DMS153 treated with DMSO at 0.1 percent for 48 hours (cell line): ENCODE data around the gene CNOT8.
"Not testable (repeated sequence)": the region's sequence is repeated elsewhere in the genome, so short reads cannot be mapped to it uniquely, and the experiment has no call there.

Experiments used
- DNase-seq: peaks from one replicate; lab custom pipeline; 2025; ENCODE audit not compliant: unreplicated experiment; lab: John Stamatoyannopoulos, UW

CNOT8 gene

GRCh38 chr5:154858297-154858971, at the start of gene CNOT8:
Gene CNOT8 (plus strand): TSS chr5:154858627. CDS start chr5:154863279, 4,652 bp downstream.
- DNase-seq, result peak; percentile 58

- DNase-seq, result no peak
Measured at GRCh38 chr5:154811239-154811638, 47.2 kb upstream of the CNOT8 start.

DNA sequence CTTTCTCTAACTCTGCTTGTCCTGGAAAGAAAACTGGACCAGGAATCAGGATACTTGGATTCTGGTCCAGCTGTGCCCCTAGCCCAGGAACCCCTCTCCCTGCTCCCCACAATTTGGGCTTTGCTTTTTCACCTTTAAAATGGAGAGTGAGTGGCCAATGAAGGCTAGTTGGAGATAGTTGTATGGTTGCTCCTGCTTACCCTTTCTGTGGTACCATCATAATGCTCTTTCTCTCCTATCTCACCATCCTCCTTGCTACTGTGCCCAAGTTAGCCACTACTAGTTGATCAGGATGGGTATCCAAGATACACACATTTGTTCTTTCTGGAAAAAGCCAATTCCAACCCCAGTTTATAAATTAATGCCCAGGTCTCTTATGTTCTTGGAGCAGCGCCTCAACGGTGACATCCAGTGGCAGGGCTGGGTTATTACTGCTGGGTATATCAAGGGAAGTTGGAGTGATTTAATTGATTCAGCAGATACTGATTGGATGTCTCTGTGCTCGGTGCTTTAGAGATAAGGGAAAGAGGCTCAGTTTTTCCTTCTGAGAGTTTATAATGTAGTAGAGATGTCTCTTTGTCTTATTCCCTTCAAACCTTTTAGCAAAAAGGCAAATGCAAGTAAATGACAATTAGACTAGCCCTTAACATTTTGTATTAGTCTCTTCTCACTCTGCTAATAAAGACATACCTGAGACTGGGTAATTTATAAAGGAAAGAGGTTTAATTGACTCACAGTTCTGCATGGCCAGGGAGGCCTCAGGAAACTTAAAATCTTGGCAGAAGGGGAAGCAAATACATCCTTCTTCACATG, 46.6 kb upstream of the CNOT8 start:
- DNase-seq, result no peak

DNA sequence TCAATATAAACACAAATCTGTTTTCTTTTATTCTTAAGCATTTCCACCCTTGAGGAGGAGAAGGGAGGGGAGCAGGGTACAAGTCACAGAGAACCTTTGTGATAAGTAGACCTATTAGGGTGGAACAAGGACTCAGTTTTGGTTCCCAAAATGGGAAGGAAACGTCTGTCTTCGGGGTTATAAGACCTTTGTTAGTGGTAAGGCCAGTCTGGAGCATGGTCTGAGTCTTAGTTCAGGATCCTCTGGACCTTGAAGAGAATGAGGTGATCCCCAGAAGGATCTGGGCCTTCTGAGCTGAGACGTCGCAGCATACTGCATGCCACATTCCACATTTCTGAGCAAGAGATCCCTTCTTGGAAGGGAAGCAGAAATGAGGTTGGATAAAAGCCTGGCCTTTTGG, 45.3 kb upstream of the CNOT8 start:
- no peak for DNase-seq

DNA sequence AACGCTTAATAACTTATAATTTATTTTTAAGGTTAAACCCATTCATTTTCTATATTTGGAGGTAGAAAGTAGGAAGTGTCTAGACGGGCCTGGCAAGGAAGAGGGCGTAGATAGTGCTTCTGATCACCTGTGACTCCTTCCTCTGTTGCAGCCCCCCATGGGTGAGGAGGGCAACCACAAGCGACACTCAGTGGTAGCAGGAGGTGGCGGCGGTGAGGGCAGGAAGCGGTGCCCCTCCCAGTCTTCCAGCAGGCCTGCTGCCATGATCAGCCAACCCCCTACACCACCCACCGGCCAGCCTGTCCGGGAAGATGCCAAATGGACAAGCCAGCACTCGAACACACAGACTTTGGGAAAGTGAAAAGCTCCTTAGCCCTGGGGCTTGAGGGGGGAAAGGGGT, 44.7 kb upstream of the CNOT8 start:
- no peak for DNase-seq

GRCh38 chr5:154815025-154815424, 43.4 kb upstream of the CNOT8 start:
- DNase-seq, result no peak

DNA sequence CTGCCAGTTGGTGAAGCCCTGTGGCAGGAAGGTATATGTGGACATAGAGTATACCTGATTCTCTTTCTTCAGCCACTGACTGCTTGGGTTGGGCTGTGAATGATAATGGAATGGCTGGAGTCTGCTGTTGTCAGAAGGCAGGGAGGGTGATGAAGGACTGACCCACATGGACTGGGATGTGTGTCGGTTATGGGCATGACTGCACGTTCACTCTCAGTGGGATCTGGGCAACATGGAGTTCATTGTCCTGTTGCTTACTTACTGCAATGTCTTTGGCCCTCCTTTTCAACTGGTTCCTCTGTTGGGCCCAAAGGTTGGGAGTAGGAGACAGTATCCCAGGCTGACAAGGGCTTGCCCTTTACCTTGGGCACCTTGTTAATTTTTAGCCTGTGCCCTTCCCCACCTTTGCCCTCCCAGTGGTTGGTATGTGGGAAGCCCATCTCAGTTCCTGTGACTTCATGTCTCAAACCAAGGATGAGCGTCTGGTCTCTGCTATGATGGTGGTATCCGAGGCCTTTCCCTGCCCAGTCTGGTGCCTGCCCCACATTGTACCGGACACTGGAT, 42.7 kb upstream of the CNOT8 start:
- no peak for DNase-seq

DNA sequence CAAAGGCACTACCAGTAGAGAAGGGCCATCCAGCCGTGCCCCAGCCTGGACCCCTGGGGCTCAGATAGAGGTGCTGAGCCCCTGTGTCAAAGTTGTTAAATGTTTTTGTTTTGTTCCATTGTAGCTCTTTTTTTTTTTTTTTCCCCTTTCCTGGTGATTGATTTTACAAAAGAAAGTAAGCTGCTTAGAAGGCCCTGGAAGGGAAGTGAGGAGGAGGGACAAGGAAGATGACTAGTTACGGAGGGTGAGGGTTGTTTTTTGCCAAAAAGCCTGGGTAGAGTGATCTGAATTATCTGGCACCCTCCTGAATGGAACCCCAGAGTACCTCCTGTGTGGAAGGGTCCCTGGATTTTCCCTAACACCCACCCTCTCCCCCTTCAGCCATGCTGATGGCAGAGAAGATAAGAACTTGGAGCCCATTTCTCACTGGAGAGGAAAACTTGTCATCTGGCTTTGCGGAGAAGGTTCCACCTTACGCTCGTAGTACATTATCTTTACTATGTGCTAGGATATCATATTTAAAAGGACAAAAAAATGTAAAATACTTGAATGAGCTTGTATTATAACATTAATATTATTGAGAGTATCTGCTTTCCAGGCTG, 41.4 kb upstream of the CNOT8 start:
- no peak for DNase-seq

- DNase-seq, result no peak
Measured at GRCh38 chr5:154817815-154818214, 40.6 kb upstream of the CNOT8 start.

DNA sequence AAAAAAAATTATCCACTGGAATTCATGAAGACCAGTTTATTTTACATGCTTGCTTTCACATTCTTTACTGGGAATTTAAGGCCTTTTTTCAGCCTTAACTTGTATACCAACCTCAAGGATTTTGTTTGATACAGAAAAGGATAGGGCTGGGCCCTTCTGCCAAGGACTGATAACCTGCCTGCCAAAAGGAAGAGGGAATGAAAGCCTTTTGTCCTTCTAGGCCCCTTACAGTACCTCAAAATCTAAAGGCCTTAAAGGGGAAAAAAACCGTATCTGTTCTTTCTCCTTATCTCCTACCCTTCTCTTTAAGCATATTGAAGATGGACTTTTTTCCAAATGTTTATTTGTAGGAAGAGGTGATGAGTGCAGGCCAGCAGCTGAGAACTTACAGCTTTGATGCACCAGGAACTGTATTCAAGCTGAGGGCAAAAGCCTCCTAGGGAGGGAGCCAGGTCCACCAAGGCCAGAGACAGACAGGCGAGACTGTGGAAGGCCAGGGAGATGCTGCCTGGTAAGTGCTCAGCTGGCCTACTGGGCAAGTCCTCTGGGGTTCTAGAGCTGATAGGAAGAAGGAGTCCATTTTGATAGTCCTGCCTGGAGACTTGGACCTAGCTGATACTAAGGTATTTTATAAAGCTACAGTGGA, 39.8 kb upstream of the CNOT8 start:
- no peak for DNase-seq

DNA sequence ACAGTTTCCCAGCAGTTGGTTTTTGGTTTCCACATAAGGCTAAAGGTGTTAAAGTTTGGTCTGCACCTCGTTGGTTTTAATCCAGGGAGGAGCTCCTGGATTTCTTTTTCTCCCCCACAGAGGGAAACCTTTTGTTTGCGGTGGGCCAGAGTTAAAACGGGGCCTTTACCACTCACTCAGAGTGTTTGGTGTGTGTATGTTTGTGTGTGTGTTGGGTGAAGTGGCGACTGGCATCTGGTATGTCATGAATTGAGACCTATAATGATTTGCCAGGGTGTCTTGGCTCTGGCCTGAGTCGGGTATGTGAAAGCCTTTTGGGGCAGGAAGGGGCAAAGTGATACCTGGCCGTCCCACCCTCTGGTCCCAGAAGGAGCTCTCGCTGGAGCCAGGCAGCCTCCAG, 38.9 kb upstream of the CNOT8 start:
- no peak for DNase-seq

DNA sequence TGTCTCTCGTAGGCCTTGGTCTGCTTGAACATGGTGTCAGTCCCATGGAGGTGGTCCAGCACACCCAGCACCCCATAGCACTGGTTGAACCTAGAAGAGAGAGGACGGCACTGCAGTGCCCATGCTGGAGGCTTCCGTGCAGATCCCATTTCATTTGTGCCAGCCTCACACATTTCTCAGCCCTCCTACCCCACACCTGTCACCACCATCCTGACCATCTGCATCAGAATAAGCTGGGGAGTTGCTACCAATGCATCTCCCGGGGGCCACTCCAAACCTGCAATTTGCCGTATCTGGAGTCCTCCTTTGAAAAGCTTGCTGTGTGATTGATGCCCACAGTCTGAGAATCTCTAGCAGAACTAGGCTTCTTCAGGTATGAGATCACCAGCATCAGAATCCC, 38.0 kb upstream of the CNOT8 start:
- no peak for DNase-seq

GRCh38 chr5:154822896-154823295, 35.5 kb upstream of the CNOT8 start:
- DNase-seq, result not testable (repeated sequence)

- no peak for DNase-seq
Measured at GRCh38 chr5:154823605-154824004, 34.8 kb upstream of the CNOT8 start.

DNA sequence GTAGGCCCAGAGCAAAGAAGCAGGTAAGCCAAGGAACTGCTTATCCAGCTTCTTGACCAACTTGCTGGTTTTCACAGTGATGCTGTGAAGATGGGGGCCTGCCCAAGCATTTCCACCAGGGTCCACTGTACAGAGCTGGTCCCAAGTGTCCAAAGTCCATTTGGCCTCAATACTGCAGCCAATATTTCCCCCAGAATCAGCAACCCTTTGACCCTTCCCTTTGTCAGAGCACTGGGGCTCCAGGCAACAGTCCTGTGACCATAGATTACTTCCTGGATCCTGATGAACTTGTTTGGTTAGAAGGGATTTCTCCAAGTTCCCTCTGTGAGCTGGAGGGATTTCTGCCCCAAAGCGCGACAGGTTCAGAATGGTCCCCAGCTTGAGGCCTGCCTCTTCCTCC, 34.4 kb upstream of the CNOT8 start:
- DNase-seq, result no peak

DNA sequence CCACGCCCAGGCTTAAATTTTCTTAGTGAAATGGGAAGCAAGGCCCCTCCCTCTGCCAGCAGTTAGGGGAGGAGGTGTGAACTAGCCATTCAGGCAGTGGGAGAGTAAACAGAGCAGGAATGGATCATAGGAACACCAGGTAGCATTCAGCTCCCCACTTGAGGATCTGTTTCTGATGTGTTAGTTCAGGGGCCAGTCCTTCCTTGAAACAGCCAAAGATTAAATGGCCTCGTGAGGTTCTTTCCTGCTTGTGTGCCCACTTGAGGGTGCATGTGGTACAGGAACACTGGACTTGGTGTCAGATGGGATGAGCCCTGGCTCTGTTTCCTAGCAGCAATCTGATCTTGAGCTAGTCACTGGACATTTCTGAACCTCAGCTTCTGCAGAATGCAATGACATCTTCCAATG, 29.2 kb upstream of the CNOT8 start:
- DNase-seq, result no peak

DNA sequence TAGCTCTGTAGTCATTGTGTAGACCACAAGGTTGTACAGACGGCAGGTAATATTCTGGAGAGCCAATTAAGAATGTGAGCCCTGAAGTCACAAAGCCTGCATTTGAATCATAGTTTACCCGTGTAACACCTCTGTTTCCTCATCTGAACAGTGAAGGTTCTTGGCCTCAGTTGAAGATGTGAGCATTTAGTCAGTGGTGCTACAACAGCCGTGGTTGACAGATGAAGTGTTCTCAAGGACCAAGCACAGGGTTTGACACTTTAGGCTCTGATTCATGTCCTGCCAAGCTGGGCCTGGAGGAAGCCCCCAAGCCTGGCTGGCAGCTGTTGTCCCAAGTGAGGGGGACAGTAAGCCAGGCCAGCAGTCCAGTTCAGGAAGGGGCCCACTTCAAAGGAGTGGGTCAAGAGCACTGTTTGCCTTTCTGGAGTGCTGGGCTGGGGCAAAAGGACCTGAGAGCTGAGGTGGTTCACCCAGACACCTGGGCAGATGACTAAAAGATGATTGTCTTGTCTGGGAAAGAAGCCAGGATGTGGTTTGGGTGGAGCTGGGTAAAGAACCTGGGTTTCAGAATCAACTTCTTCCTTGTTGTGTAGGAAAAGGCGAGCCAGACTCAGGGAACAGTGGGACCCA, 28.7 kb upstream of the CNOT8 start:
- no peak for DNase-seq

GRCh38 chr5:154830219-154830595, 28.2 kb upstream of the CNOT8 start:
- DNase-seq, result no peak

DNA sequence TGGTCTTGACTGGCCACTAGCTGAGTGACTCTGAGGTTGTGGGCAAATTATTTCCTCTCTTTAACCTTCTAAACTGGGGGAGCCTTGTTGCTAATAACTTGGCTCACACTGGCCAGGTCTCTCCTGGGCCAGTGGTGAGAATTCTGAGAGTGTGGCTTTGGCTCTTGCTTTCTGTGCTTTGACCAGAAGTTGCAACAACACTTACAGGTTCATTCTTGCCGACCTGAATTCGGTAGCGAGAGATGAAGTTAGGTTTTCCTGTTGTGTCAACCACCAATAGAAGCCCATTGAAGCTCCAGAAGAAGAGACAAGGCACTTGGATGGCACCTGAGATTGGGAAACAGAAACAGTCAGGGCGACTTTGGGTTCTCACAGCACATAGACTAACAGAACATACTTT, 27.8 kb upstream of the CNOT8 start:
- DNase-seq, result no peak

- DNase-seq, result no peak
Measured at GRCh38 chr5:154831451-154831850, 27.0 kb upstream of the CNOT8 start.

DNA sequence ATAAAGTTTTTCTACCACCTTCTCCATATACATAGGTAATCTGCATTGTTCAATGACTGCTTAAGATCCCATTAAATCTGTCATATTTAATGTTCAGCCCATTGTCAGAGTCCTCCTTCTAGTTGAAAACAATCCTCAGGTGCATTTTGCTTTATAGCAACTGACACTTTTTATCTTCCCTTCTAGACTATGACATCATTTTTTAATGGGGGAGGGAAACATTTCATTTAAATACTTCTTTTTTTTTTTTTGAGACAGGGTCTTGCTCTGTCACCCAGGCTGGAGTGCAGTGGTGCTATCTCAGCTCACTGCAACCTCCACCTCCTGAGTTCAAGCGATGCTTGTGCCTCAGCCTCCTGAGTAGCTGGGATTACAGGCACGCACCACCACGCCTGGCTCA, 25.6 kb upstream of the CNOT8 start:
- not testable (repeated sequence) for DNase-seq
